Subcutaneous adipose tissue (tissue), 4 donors: ENCODE measurements around the gene ITIH5. TPM values are rescaled to one million over a fixed set of nuclear protein-coding genes. Genes with fewer than 3 reads are reported as not detected.

Source experiments
- CTCF ChIP-seq: fragments of 450-650 bp; IDR thresholded peaks from one replicate; pipeline ENCODE4 v1.5.1; 2016; ENCODE audit warnings: low read depth, mild to moderate bottlenecking, control low read depth, antibody characterized with exemption, moderate library complexity
- total RNA-seq, 4 donors: library from RNA; depleted of rRNA; stranded (reverse); fragments of >200 nt; gene quantifications; one replicate each; pipeline ENCODE4 v1.1.0, GENCODE V29; 2016

Gene ITIH5
- total RNA-seq, 4 donors from 2014 or later, result 149 to 377 (median 239) TPM

- TF ChIP-seq CTCF, result no peak
Observed at GRCh38 chr10:7625836-7626235, 40.9 kb downstream of the ITIH5 start.

- TF ChIP-seq CTCF, result no peak
Observed at GRCh38 chr10:7625009-7625408, 41.8 kb downstream of the ITIH5 start.

- no peak for TF ChIP-seq CTCF
Observed at GRCh38 chr10:7622969-7623368, 43.8 kb downstream of the ITIH5 start.

- no peak for TF ChIP-seq CTCF
Observed at GRCh38 chr10:7618461-7618860, 48.3 kb downstream of the ITIH5 start.

GRCh38 chr10:7611909-7612308 is 54.9 kb downstream of the ITIH5 start:
- no peak for TF ChIP-seq CTCF

- no peak for TF ChIP-seq CTCF
Observed at GRCh38 chr10:7610651-7611389, 55.9 kb downstream of the ITIH5 start.

- TF ChIP-seq CTCF, result no peak
Observed at GRCh38 chr10:7610026-7610425, 56.7 kb downstream of the ITIH5 start.
